NCI-H2029 treated with DMSO at 0.1 percent for 48 hours (cell line): ENCODE data around the gene ZNF493.

ENCODE experiments used
- DNase-seq: peaks from one replicate; lab custom pipeline; 2025; lab: John Stamatoyannopoulos, UW

Gene ZNF493

DNA sequence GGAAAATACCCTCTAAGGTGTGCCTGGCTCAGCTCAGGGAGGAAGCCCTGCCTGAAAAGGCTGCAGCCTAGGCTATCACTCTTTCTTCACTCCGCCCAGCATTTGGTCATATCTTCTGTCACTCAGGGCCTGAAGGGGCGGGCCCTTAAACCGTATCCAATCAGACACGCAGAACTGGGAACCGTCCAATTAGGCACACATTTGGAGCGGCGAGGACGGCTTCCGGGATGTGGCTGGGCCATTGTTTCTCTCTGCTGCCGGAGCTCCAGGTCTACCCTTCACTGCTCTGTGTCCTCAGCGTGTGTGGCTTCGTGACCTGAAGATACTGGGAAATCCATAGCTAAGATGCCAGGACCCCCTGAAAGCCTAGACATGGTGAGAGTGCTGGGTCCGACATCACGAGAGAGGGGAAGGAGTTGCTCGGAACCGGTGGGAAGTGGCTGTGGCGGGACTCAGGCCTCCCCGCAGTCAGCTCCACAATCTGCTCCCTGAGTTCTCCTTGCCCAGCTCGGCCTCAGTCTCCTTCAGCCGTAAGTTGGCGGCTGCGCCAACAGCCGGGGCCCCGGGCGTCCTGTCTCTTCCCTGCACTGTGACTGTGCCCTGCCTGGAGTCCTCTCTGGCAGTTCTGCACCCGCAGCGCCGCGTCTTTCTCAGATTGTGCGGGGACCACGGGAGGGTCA is at the start of gene ZNF493:
TSS of gene ZNF493 (plus strand) at position 241 of the 680 bp plus-strand sequence. CDS start at position 346, 105 bp downstream.
- DNase-seq, result peak; percentile 91

DNA sequence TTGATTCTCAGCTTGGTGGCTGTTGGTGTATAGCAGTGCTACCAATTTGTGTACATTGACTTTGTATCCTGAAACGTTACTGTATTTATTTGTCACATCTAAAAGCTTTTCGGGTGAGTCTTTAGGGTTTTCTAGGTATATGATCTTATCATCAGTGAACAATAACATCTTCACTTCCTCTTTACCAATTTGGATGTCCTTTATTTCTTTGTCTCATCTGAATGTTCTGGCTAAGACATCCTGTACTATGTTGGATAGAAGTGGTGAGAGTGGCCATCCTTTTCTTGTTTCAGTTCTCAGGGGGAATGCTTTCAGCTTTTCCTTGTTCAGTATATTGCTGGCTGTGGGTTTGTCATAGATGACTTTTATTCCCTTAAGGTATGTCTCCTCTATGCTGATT is 44.1 kb upstream of the ZNF493 start:
- DNase-seq, result no peak

DNA sequence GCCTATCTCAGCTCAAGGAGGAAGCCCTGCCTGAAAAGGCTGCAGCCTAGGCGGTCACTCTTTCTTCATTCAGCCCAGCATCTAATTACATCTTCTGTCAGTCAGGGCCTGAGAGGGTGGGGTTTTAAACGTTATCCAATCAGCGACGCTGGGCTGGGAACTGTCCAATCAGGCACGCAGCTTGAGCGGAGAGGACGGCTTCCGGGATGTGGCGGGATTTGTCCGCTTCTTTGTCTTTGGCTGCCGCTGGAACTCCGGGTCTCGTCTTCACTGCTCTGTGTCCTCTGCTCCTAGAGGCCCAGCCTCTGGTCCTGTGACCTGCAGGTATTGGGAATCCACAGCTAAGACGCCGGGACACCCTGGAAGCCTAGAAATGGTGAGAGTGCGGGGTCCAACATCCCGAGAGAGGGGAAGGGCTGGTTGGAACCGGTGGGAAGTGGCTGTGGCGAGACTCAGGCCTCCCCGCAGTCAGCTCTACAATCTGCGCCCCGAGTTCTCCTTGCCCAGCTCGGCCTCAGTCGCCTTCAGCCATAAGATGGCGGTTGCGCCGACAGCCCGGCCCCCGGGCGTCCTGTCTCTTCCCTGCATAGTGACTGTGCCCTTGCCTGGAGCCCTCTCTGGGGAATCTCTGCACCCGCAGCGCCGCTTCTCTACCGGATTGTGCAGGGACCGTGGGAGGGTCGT is 38.0 kb upstream of the ZNF493 start, which contains the start of gene ZNF738:
TSS of gene ZNF738 (plus strand) at position 233 of the 684 bp plus-strand sequence. CDS start at position 374, 141 bp downstream.
- DNase-seq, result peak; percentile 79

DNA sequence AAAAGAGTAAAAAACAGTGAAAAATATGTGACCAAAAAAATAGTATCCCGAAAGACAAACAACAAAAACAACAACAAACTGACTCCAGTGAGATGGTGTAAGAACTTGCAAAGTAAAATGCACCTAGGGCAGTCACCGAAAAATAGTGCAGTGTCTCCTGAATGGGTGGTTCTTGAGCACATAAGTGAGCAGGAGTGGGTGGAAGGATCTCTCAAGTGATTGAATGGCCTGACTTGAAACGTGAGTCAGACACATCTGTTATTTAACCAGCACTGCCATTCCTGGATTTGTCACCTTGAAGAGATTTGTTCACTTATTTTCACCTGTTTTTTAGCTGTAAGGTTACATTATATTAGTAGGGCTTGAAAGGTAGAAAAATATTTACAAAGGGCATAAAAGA is 34.6 kb upstream of the ZNF493 start:
- no peak for DNase-seq

DNA sequence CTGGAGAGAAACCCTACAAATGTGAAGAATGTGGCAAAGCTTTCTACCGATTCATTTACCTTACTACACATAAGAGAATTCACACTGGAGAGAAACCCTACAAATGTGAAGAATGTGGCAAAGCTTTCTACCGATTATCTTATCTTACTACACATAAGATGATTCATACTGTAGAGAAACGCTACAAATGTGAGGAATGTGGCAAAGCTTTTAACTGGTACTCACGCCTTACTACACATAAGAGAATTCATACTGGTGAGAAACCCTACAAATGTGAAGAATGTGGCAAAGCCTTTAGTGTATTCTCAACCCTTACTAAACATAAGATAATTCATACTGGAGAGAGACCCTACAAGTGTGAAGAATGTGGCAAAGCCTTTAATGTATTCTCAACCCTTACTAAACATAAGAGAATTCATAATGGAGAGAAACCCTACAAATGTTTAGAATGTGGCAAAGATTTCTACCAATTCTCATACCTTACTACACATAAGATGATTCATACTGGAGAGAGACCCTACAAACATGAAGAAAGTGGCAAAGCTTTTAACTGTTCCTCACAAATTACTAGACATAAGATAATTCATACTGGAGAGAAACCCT is 12.9 kb upstream of the ZNF493 start:
- no peak for DNase-seq

DNA sequence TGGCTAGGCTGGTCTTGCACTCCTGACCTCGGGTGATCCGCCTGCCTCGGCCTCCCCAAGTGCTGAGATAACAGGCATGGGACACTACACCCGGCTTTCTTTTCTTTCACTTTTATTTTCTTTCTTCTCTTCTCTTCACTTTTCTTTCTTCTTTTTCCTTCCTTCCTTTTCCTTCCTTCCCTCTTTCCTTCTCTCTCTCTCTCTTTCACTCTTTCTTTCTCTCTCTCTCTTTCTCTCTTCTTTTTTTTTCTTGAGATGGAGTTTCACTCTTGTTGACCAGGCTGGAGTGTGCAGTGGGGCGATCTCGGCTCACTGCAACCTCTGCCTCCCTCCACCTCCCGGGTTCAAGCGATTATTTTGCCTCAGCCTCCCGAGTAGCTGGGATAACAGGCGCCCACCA is 812 bp upstream of the ZNF493 start:
- DNase-seq, result no peak

DNA sequence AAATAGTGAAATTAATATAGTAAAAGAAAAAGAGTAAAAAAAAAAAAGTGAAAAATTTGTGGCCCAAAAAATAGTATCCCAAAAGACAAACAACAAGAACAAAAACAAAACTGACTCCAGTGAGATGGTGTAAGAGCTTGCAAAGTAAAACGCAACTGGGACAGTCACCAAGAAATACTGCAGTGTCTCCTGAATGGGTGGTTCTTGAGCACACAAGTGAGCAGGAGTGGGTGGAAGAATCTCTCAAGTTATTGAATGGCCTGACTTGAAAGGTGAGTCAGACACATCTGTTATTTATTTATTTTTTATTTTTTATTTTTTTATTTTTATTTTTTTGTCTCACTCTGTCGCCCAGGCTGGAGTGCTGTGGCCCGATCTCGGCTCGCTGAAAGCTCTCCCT is 1.9 kb downstream of the ZNF493 start:
- DNase-seq, result no peak

DNA sequence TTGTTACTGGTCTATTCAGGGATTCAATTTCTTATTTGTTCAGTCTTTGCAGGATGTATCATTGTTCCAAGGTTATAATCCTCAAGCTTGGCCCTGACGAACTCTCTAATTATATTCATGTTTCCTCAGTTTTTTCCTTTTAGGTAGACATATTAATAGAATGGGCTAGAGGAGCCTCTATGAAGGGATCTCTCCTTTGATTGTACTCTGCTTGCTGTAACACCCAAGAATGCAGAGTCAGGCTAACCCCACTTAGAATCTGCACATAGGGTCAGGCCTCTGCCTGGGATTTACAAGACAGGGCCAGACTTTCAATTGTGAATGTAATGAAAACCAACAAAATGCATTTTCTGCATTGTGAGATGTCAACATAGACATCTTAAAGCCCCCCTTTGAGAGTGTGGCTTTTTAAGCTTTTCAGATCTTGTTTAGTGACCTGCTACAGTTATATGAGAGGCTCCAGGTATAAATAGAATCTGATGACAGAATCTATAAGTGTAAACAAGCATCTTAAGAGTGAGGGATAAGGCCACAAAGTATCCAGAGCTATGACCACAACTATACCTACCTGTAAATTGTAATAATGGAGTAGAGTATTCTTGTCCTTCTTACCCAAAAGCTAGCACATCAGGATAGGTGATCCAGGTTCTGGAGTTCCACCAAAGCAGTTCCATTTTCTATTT is 5.5 kb downstream of the ZNF493 start:
- DNase-seq, result no peak

DNA sequence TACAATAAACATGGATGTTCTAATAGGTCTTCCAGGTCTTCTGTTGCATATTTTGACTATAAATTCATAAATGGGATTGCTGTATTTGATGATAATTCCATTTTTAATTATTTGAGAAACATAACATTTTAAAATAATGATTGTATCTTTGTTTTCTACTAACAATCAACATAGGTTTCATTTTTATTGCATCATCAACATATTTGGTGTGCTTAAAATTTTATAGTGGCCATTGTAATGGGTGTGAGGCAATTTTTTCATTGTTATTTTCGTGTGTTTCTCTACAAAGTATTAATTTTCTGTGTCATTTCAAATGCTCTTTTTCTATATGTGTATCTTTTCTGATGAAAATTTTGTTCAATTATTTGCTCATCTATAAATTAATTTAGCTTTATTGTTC is 13.2 kb downstream of the ZNF493 start:
- DNase-seq, result no peak

DNA sequence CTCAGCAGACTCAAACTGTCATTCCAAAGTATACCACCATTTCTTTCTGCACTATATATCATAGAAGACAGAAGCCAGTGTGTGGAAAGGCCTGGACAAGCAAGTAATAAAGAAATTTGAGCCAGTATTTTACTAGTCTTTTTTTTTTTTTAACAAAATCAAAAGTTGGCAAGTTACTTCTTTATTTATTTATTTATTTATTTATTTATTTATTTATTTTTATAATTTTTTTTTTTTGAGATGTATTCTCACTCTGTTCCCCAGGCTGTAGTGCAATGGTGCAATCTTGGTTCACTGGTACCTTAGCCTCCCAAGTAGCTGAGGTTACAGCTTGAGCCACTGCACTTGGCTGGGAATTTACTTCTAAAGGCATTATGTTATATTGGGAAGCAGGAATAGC is 25.3 kb downstream of the ZNF493 start:
- DNase-seq, result no peak

DNA sequence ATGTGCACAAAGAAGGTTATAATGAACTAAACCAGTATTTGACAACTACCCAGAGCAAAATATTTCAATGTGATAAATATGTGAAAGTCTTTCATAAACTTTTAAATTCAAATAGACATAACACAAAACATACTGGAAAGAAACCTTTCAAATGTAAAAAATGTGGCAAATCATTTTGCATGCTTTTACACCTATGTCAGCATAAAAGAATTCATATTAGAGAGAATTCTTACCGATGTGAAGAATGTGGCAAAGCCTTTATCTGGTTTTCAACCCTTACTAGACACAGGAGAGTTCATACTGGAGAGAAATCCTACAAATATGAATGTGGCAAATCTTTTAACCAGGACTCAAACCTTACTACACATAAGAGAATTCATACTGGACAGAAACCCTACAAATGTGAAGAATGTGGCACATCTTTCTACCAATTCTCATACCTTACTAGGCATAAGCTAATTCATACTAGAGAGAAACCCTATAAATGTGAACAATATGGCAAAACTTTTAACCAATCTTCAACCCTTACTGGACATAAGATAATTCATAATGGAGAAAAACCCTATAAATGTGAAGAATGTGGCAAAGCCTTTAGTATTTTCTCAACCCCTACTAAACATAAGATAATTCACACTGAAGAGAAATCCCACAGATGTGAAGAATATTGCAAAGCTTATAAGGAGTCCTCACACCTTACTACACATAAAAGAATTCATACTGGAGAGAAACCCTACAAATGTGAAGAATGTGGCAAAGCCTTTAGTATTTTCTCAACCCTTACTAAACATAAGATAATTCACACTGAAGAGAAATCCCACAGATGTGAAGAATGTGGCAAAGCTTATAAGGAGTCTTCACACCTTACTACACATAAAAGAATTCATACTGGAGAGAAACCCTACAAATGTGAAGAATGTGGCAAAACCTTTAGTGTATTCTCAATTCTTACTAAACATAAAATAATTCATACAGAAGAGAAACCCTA is 26.4 kb downstream of the ZNF493 start:
- DNase-seq, result no peak

DNA sequence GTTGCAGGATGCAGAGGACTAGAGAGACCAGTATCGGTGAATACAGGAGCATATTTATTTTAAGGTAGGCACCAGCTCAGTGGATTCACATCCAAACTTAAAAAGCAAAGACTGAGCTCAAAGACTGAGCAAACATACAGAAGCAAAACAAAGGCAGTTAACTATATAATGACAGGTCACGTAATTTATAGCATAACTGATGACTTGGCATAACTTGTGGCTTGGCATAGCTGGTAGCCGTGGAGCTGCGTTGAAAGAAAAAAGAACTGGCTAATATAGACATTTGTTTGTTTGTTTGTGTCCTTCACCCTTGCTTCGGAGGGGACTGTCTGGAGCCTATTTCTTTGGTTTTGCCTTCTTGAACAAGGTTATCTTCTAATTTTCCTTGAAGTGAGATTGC is 33.7 kb downstream of the ZNF493 start:
- no peak for DNase-seq

DNA sequence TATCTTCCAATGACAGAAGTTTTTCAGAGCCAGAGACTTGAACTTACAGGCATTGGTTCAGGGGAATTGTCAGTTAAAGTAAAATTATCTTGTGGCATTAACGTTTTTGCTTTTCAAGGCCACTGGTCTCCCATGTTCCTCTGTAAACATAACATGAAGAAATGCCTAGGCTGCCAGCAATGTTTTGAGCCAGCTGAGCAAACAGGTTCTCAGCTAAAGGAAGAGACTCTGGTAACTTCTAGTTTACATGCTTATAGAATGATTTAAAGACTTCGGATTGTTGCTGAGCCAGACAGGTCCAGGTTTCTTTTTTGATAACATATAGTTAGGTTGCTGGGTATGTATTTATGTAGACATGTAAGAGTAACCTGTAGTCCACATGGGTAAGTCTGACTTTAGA is 35.7 kb downstream of the ZNF493 start:
- no peak for DNase-seq

DNA sequence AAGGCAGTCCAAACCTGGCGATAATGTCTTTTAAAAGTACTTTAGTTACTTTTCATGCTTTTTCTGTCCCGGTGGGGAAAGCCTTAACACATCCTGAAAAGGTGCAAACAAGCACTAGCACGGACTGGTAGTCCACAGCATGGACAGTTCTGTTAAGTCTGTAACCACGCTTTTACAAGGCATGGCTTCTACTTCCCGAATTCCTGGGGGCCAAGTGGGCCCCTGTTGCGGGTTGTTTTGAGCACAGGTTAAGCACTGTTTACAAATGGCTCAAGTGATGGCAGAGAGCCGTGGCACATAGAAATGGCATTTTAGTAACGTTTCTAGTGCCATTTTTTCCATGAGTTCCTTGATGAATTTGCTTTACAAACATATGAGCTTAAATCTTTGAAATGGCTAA is 37.6 kb downstream of the ZNF493 start:
- DNase-seq, result no peak

DNA sequence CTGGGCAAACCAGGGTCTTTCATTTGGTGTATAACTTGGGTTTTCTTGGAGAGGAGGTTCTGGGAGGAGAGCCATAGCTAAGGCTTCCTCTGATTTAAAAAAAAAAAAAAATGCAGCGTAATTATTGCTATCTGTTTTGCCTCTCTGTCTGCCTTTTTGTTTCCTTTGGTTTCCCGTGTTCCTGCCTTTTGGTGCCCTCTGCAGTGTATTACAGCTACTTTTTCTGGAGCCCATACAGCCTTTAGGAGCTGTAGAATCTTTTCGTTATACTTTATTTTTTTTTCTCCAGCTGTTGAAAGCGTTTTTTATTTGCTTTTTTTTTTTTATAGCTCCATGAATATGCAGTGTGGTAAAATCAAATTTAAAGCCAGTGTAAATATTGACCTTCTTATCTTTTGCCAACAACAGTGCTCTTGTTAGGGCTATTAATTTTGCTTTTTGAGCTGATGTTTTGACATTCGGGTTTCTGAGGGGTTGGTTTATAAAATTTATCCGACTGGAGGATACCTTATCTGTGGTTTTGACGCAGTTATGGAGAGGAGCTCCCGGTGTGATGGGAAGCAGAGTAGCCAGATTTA is 38.1 kb downstream of the ZNF493 start:
- peak; percentile 53 for DNase-seq

DNA sequence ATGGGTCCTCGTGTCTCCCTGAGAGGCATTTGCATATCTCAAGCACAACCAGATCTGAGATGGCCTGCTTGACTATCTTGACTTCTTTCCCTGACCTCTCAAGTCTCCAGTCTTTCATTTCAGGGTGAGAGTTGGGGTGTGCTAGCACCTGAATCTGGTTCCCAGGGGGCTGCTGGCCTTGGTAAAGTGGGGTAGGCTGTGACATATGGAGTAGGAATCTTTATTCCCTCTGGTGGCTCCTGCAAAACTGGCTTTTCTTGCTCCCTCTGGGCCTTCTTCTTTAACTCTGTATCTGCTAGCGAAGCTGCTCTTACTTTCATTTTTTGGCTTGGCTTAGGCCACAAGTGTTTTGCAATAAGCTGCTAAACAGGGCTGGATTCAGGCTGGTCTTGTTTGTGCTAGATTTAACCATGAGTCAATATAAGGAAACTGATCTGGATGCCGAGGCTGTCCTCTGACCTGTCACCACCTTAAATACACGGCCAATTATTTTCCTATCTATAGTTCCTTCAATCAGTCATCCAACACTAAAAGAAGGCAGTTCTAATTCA is 42.3 kb downstream of the ZNF493 start:
- no peak for DNase-seq

DNA sequence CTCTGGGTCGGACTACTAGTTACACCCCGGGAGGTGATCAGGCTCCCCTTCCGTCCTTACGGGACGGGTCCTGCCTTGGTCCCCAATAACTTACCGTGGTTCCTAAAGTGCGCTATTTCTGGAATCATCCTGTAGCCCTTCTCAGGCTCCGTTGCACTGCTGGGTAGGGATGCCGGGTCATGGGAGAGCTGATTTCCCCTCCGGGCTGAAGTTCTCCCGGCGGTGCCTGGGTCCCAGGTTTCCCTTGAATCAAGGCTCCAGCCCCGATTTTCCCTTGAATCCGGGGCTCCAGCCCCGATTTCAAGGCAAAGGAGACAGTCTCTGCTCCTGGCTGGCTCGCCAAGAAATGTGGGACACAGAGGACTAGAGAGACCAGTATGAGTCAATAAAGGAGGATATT is 43.4 kb downstream of the ZNF493 start:
- DNase-seq, result no peak

DNA sequence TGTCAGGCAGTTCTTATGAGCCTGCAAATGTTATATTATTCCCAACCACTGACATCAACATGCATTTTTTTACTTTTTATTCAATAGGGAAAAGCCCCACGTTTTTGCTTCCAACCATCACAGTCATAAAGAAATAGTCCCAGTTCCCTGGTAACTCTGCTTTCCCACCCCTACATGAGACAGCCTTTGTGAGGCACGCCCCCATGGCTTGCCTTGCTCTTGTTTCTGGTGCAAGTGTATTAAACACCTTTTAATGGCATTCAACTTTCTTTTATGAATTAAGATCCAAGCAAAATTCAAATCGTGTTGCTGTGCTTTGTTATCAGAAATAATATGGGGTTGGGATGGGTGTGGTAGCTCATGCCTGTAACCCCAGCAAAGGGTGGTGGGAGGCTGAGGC is 54.3 kb downstream of the ZNF493 start:
- no peak for DNase-seq

DNA sequence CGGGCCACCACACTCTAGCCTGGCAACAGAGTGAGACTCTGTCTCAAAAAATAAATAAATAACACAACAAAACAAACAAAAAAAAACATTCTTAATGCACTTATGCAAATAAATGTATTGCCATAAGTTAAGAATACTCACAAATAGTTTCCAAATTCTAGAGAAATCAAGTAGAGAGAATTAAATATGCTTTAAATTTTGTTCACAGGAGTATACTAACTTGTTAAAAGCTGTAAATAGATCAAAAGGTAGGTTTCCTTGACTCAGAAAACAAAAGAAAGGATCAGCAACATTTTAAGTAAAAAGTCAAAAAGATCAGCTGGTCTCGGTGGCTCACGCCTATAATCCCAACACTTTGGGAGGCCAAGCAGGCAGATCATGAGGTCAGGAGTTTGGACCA is 58.0 kb downstream of the ZNF493 start:
- no peak for DNase-seq

DNA sequence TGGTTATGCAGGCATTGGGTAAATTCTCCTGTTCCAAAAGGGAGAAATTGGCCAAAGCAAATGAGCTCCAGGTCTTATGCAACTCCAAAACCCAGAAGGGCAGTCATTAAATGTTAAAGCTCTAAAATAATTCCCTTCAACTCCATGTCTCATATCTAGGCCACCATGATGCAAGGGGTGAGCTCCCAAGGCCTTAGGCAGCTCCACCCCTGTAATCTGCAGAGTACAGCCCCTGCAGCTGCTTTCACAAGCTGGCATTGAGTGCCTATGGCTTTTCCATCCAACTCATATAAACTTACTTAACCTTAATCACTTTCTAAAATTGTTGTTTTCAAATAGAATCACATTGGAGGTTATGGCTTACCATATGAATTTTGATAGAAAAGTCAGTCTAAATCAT is 63.8 kb downstream of the ZNF493 start:
- no peak for DNase-seq

DNA sequence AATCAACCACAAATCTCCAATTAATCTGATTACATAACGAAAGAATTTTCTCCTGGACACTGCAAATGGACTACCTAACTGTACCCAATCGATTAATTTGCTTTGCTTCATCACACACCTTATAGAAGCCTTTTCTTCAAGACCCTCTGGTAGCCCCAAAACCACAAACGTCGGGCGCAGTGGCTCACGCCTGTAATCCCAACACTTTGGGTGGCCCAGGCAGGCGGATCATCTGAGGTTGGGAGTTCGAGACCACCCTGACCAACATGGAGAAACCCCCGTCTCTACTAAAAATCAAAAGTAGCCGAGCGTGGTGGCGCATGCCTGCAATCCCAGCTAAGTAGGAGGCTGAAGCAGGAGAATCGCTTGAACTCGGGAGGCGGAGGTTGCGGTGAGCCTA is 65.6 kb downstream of the ZNF493 start:
- no peak for DNase-seq
